Activated naive CD8-positive, alpha-beta T cell (primary cell): Measurements from ENCODE around the gene LIN28A.
A peak's percentile ranks its signal among the peaks of the same experiment; 100 is the strongest.

Source experiments
- H3K27ac Mint-ChIP-seq: one replicate; pipeline ENCODE4 v1.8.0; 2021; ENCODE audit warnings: mixed read lengths
- H3K27me3 Mint-ChIP-seq: one replicate; pipeline ENCODE4 v1.8.0; 2021; ENCODE audit warnings: mixed read lengths
- H3K36me3 Mint-ChIP-seq: one replicate; pipeline ENCODE4 v1.8.0; 2021; ENCODE audit warnings: mixed read lengths
- H3K4me1 Mint-ChIP-seq: one replicate; pipeline ENCODE4 v1.8.0; 2021; ENCODE audit warnings: low read depth, mixed read lengths
- H3K4me3 Mint-ChIP-seq: one replicate; pipeline ENCODE4 v1.8.0; 2021; ENCODE audit warnings: mild to moderate bottlenecking, mixed read lengths
- H3K9me3 Mint-ChIP-seq: one replicate; pipeline ENCODE4 v1.8.0; 2021; ENCODE audit warnings: low read depth, mixed read lengths

Gene LIN28A

GRCh38 chr1:26440259-26440658 is 29.6 kb downstream of the LIN28A start:
- Mint-ChIP-seq H3K27ac (no peak overlapping the region), H3K9me3 (no peaks in the 10 kb centered on the region), H3K4me3 (no peak overlapping the region), H3K36me3 (peaks cover 18% of the 10 kb centered on the region), H3K4me1 (peaks cover 2% of the 10 kb centered on the region), H3K27me3 (no peaks in the 10 kb centered on the region)

- peaks cover 7% of the 10 kb centered on the region for H3K36me3 Mint-ChIP-seq
- no peak overlapping the region for H3K27ac Mint-ChIP-seq
- no peaks in the 10 kb centered on the region for H3K27me3 Mint-ChIP-seq
- no peak overlapping the region for H3K4me3 Mint-ChIP-seq
- H3K4me1 Mint-ChIP-seq, result no peaks in the 10 kb centered on the region
- H3K9me3 Mint-ChIP-seq, result no peaks in the 10 kb centered on the region
Observed at GRCh38 chr1:26449868-26450267, 39.3 kb downstream of the LIN28A start.

- Mint-ChIP-seq H3K27me3 (no peaks in the 10 kb centered on the region), H3K36me3 (peaks cover 3% of the 10 kb centered on the region), H3K4me1 (no peaks in the 10 kb centered on the region), H3K27ac (no peak overlapping the region), H3K9me3 (no peaks in the 10 kb centered on the region), H3K4me3 (no peak overlapping the region)
Observed at GRCh38 chr1:26450908-26451307, 40.3 kb downstream of the LIN28A start.

- no peak overlapping the region for H3K4me3 Mint-ChIP-seq
- no peaks in the 10 kb centered on the region for H3K27me3 Mint-ChIP-seq
- no peak overlapping the region for H3K27ac Mint-ChIP-seq
- peaks cover 3% of the 10 kb centered on the region for H3K36me3 Mint-ChIP-seq
- no peaks in the 10 kb centered on the region for H3K9me3 Mint-ChIP-seq
- H3K4me1 Mint-ChIP-seq, result no peaks in the 10 kb centered on the region
Observed at GRCh38 chr1:26452459-26453183, 42.0 kb downstream of the LIN28A start.

- Mint-ChIP-seq H3K4me3 (no peak overlapping the region), H3K27me3 (no peaks in the 10 kb centered on the region), H3K9me3 (no peaks in the 10 kb centered on the region), H3K36me3 (peaks cover 6% of the 10 kb centered on the region), H3K27ac (no peak overlapping the region), H3K4me1 (no peaks in the 10 kb centered on the region)
Observed at GRCh38 chr1:26459148-26459547, 48.5 kb downstream of the LIN28A start.

- Mint-ChIP-seq H3K4me1 (no peaks in the 10 kb centered on the region), H3K27ac (no peak overlapping the region), H3K9me3 (no peaks in the 10 kb centered on the region), H3K36me3 (peaks cover 6% of the 10 kb centered on the region), H3K4me3 (no peak overlapping the region), H3K27me3 (no peaks in the 10 kb centered on the region)
Observed at GRCh38 chr1:26459573-26460031, 49.0 kb downstream of the LIN28A start.

- no peak overlapping the region for H3K4me3 Mint-ChIP-seq
- H3K9me3 Mint-ChIP-seq, result no peaks in the 10 kb centered on the region
- no peak overlapping the region for H3K27ac Mint-ChIP-seq
- H3K4me1 Mint-ChIP-seq, result peaks cover 23% of the 10 kb centered on the region
- no peaks in the 10 kb centered on the region for H3K27me3 Mint-ChIP-seq
- peaks cover 7% of the 10 kb centered on the region for H3K36me3 Mint-ChIP-seq
Observed at GRCh38 chr1:26468911-26469310, 58.3 kb downstream of the LIN28A start.

- no peak overlapping the region for H3K27ac Mint-ChIP-seq
- H3K4me1 Mint-ChIP-seq, result peaks cover 29% of the 10 kb centered on the region
- H3K36me3 Mint-ChIP-seq, result peaks cover 10% of the 10 kb centered on the region
- H3K9me3 Mint-ChIP-seq, result no peaks in the 10 kb centered on the region
- no peaks in the 10 kb centered on the region for H3K27me3 Mint-ChIP-seq
- no peak overlapping the region for H3K4me3 Mint-ChIP-seq
Observed at GRCh38 chr1:26469558-26469957, 58.9 kb downstream of the LIN28A start.

- Mint-ChIP-seq H3K27ac (peak overlapping the region; percentile 81), H3K27me3 (no peaks in the 10 kb centered on the region), H3K9me3 (no peaks in the 10 kb centered on the region), H3K4me3 (peak overlapping the region; percentile 90), H3K4me1 (peaks cover 37% of the 10 kb centered on the region), H3K36me3 (peaks cover 8% of the 10 kb centered on the region)
Observed at GRCh38 chr1:26470878-26471497, 60.4 kb downstream of the LIN28A start.

- peaks cover 44% of the 10 kb centered on the region for H3K4me1 Mint-ChIP-seq
- no peaks in the 10 kb centered on the region for H3K27me3 Mint-ChIP-seq
- no peak overlapping the region for H3K27ac Mint-ChIP-seq
- no peaks in the 10 kb centered on the region for H3K9me3 Mint-ChIP-seq
- H3K36me3 Mint-ChIP-seq, result peaks cover 8% of the 10 kb centered on the region
- H3K4me3 Mint-ChIP-seq, result peak overlapping the region; percentile 90
Observed at GRCh38 chr1:26471498-26472319, 61.1 kb downstream of the LIN28A start.

GRCh38 chr1:26472320-26472900 is 61.8 kb downstream of the LIN28A start, which contains the start of gene HMGN2:
HMGN2 (plus strand) TSS chr1:26472440; CDS start chr1:26472613, 173 bp downstream.
- peaks cover 48% of the 10 kb centered on the region for H3K4me1 Mint-ChIP-seq
- H3K27me3 Mint-ChIP-seq, result no peaks in the 10 kb centered on the region
- peak within 1 kb of the TSS; percentile 93 for H3K27ac Mint-ChIP-seq
- peaks cover 8% of the 10 kb centered on the region for H3K36me3 Mint-ChIP-seq
- no peaks in the 10 kb centered on the region for H3K9me3 Mint-ChIP-seq
- peak within 1 kb of the TSS; percentile 92 for H3K4me3 Mint-ChIP-seq

- Mint-ChIP-seq H3K9me3 (no peaks in the 10 kb centered on the region), H3K27me3 (no peaks in the 10 kb centered on the region), H3K4me3 (peak overlapping the region; percentile 92), H3K27ac (peak overlapping the region; percentile 72), H3K36me3 (peaks cover 11% of the 10 kb centered on the region), H3K4me1 (peaks cover 52% of the 10 kb centered on the region)
Observed at GRCh38 chr1:26472901-26473845, 62.6 kb downstream of the LIN28A start.

- Mint-ChIP-seq H3K27ac (peak overlapping the region; percentile 50), H3K4me3 (peak overlapping the region; percentile 92), H3K27me3 (no peaks in the 10 kb centered on the region), H3K9me3 (no peaks in the 10 kb centered on the region), H3K36me3 (peaks cover 14% of the 10 kb centered on the region), H3K4me1 (peaks cover 55% of the 10 kb centered on the region)
Observed at GRCh38 chr1:26474818-26475217, 64.2 kb downstream of the LIN28A start.

GRCh38 chr1:26475989-26476388 is 65.4 kb downstream of the LIN28A start:
- H3K36me3 Mint-ChIP-seq, result peaks cover 14% of the 10 kb centered on the region

More at GRCh38 chr1:26475989-26476388, 65.4 kb downstream of the LIN28A start:
- H3K4me3 Mint-ChIP-seq, result peak overlapping the region; percentile 47
- peaks cover 47% of the 10 kb centered on the region for H3K4me1 Mint-ChIP-seq
- no peaks in the 10 kb centered on the region for H3K9me3 Mint-ChIP-seq
- peak overlapping the region; percentile 70 for H3K27ac Mint-ChIP-seq
- H3K27me3 Mint-ChIP-seq, result no peaks in the 10 kb centered on the region
